Measurements from ENCODE around the gene ADAM17.
A peak's percentile ranks its signal among the peaks of the same experiment; 100 is the strongest.
"Not testable (repeated sequence)": the region's sequence is repeated elsewhere in the genome, so short reads cannot be mapped to it uniquely, and the experiment has no call there.

ADAM17 gene

DNA sequence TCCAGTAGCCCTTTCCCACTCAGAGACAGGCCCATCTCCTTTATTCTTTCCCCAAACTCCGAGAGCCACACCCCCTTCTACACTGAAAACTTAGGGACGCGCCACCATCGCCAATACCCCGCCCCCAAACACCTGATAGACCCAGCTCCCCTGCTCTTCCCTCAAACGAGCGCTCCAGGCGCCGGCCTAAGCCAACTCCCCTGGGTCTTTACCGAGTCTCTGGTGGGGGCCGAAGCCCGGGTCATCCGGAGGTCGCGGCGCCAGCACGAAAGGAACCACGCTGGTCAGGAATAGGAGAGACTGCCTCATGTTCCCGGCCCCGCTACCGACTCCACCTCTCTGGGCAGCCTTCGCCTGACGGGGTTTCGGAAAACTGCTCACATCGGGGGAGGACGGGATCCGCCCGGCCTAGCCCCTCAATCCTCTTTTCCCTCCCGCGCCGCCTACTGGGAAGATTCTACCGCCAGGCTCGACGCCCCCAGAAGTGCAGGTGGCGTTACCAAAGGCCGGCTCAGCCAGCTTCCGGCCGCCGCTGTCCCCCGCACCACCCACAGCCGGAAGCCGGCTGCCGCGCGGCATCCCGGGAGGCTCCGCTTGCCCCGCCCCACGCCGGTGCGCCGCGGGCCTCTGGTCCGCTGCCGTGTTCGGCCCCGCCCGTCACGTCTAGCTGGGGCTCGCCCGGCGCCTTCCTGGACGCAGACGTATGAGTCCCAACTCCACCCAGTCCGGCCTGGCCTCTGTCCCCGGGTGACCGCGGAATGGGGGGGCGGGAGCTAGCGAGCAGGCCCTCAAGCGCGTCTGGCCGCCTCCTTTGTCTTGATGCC is at the start of gene ADAM17:
Gene ADAM17 (minus strand): TSS at position 534 of the 824 bp plus-strand sequence. CDS start 225 bp downstream, at position 309.
- DNase-seq, result peak; percentile 87 to 90

DNA sequence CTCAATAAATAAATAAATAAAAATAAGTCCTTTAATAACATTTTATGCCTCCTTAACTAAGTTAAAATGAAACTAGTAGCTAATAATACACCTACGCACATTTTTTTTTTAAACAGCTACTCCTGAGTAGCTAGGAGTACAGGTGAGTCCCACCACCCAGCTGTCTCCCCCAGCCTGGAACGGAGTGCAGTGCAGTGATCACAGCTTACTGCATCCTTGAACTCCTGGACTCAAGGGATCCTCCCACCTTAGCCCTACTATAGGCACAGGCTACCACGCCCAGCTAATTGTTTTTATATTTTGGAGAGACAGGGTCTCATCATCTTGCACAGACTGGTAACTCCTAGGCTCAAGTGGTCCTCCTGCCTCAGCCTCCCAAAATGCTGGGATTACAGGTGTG is 46.8 kb upstream of the ADAM17 start:
- no peak for DNase-seq

DNA sequence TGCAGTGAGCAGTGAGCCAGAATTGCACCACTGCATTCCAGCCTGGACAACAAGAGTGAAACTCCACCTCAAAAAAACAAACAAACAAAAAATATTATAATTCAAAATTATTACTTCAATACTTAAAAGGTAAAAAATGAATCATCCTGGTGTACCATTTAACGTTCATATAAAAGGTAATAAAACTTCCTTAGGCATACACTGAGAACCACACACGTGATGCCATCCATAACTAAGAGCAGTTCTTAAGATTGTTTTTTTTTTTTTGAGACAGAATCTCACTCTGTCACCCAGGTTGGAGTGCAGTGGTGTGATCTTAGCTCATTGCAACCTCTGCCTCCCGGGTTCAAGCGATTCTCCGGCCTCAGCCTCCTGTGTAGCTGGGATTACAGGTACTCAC is 45.8 kb upstream of the ADAM17 start:
- DNase-seq, result no peak

DNA sequence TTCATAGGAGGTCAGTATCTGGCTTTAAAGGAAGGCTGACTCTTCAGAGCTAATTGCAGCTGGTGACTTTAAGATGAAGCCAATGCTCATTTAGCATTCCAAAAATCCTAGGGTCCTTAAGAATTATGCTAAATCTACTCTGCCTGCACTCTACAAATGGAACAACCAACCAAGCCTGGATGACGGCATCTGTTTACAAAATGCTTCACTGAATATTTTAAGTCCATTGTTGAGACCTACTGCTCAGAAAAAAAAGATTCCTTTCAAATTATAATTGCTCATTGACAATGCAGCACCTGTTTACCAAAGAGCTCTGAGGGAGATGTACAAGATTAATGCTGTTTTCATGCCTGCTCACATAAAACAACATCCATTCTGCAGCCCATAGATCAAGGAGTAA is 43.8 kb upstream of the ADAM17 start:
- no peak for DNase-seq

DNA sequence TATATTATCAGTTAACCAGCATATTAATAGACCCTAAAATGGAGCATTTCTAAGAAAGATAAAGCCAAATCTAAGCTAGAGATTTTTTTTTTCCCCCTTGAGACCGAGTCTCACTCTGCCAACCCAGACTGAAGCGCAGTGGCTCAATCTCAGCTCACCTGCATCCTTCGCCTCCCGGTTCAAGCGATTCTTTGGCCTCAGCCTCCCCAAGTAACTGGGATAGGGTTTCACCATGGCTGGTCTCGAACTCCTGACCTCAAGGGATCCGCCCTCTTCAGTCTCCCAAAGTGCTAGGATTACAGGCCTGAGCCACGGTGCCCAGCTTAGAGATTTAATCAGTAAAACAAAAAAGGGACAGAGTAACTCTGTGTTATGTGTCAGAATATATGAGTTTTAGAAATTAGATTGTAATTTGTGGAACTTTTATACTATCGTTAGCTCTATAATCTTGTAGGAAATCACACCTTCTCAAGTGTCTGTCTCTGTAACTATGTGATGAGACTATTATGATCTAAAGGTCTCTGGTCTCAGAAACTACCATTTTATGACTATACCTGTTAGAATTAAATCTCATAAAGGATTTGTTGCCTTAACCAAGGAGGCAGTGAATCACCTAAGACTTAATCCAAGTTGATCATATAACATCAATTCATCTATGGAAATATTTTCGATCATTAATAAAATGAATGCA is 41.1 kb upstream of the ADAM17 start:
- no peak for DNase-seq

DNA sequence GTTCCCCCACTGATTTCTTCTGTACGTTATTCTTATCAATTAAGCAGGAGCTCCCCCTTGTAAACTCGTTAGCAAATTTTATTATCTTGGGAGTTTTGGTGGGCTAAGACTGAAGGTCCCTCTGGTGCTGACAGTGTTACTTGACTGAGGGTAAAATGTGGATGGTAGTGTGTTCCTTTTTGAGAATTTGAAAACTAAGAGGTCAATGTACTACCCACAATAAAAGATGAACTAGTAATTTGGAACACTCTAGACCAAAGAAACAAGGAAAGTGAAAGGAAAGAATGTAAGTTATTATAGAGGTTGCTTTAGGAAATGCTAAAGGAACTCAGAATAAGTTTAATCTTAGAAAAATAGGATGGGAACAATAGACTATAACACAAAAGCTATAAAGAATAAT is 40.1 kb upstream of the ADAM17 start:
- no peak for DNase-seq

DNA sequence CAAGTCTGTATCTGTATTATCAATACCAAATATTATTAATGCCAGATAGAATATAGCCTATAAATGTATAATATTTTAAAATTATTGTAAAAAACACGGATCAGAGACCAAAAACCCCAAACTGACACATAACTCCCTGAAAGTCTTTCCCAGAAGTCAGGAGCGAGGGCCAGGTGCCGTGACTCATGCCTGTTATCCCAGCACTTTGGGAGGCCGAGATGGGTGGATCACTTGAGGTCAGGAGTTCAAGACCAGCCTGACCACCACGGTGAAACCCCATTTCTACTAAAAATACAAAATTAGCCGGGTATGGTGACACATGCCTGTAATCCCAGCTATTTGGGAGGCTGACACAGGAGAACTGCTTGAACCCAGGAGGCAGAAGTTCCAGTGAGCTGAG is 39.6 kb upstream of the ADAM17 start:
- DNase-seq, result not testable (repeated sequence)

DNA sequence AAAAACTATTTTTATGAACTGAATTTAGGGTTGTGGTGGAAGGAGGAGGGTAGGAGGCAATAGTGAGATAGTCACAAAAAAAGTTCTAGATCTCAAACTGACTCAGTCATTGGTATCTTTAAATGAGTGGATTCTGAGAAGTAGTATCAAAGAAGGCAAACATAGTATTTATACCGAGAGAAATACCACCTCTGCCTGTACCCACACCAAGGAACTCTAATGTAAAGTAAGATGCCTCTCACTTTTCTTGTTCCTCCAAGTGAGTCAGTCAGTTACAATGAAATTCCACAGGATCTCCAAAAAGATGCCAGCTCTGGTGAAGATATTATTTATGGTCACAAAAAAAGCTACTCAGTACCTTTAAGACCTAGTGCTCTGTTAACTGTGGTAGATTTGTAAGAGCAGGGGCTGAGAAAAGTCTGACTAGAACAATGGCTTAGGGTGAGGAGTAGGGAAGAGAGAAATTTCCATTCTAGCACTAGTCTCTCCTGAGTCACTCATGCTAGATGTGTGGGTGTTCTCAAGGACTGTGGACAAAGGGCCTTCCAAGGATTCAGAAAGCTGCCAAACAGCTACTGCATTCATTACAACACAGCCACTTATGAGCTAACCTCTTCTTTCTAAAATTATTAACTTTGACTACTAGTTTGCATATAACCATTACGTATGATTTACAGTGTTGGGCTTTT is 38.9 kb upstream of the ADAM17 start:
- DNase-seq, result no peak

DNA sequence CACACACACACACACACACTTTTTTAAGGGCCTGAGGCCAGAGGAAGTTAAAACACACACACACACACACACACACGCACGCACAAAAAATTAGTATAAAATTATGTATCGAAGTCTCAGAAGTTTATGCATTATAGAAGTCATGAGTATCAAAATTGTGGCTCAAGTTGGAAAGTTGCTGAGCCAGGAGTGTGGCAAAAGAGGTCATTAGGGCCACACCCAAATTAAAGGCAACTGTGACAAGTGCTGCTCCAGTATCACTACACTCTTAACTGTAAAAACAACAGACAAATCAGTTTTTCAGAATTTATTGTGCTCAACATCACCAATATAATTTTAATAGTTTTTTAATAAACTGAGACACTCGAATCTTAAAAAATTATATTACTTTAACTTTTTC is 38.3 kb upstream of the ADAM17 start:
- no peak for DNase-seq

DNA sequence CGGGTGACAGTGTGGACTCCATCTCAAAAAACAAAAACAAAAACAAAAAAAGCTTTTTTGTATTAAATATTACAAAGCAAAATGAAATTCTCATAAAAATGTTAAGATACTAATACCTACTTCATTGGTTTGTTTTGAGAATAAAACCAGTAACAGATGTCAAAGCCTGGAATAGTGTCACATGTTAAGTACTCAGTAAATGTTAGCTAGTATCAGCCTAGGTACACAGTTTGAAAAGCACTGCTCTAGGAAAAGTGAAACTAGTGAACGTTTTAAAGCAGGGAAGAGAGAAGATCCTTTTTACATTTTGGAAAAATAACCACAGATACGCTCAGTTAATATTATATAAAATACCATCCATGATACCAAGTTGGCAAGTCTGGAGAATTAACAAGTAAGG is 37.1 kb upstream of the ADAM17 start:
- DNase-seq, result no peak

DNA sequence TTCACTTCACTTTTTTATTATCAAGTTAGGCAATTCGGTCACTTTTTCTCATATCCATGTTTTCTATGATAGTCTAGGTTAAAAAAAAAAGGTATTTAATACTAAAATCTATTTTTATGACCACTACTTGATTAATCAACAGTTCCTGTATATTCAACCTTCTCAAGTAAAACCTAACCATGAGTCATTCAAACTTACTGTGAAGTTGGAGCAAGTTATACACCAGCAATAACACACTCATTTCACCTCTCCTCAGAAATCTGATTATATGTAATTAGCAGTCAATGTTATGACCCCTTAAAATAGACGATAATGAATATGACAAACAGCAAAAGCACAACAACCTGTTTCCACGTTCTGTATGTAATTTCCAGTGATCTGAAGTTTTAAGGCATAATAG is 35.0 kb upstream of the ADAM17 start:
- DNase-seq, result no peak

DNA sequence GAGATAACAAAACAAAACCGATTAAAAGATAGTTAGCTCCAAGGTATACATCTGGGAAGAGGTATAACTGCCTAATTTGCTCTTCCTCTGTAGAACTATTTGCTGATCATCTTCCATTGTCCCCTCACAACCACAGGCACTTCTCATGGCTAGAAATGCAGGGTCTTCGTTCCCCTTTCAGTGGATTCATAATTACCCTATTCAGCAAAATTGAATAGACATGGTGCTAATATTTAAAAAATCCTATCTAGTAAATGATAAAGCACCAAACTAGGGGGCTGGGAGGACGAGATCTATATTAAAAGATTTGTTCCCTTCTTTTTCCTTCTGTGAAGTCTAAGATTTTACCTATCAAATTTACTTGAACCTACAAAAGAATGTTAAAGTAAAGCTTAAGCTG is 30.8 kb upstream of the ADAM17 start:
- no peak for DNase-seq

DNA sequence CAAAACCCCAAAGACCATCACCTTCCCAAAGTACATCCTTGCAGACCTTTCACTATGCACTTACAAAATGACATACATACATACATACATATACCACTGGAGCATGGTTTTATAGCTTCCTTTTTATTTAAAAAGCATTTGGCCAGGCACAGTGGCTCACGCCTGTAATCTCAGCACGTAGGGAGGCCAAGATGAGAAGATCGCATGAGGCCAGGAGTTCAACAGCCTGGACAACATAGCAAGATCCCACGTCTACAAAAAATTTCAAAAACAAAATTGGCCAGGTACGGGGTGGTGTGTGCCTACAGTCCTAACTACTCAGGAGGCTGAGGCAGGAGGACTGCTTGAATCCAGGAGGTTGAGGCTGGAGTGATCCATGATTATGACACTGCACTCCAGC is 29.9 kb upstream of the ADAM17 start:
- DNase-seq, result no peak

DNA sequence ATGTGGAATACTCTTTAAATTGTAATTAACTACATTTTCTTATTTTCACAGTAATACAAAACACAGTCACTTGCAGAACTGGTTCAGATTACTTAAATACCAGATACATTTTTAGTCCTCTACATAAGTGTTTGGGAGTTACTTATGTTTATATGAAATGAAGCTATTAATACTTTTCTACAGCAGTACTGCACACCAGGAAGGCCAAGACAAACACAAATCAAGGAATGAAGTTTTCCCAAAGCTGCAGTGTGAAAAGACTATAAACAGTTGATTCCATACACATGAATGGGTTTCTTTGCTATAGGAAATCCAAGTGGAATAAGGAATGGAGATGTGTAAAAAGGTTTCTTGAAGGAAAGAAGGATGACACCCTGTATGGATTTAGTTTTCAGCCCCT is 29.3 kb upstream of the ADAM17 start:
- not testable (repeated sequence) for DNase-seq

DNA sequence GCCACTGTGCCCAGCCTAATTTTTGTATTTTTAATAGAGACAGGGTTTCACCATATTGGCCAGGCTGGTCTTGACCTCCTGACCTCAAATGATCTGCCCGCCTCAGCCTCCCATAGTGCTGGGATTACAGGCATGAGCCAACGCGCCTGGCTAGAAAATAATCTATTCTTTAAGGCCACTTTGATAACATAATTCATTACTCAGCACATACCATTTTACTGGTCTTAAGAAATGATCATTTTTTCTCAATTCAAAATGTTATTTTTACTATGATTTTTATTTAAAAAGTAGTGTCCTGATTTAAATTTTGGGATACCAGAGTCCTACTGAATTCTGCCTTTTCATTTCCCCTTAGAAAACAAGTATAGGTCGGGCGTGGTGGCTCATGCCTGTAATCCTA is 27.0 kb upstream of the ADAM17 start:
- no peak for DNase-seq

DNA sequence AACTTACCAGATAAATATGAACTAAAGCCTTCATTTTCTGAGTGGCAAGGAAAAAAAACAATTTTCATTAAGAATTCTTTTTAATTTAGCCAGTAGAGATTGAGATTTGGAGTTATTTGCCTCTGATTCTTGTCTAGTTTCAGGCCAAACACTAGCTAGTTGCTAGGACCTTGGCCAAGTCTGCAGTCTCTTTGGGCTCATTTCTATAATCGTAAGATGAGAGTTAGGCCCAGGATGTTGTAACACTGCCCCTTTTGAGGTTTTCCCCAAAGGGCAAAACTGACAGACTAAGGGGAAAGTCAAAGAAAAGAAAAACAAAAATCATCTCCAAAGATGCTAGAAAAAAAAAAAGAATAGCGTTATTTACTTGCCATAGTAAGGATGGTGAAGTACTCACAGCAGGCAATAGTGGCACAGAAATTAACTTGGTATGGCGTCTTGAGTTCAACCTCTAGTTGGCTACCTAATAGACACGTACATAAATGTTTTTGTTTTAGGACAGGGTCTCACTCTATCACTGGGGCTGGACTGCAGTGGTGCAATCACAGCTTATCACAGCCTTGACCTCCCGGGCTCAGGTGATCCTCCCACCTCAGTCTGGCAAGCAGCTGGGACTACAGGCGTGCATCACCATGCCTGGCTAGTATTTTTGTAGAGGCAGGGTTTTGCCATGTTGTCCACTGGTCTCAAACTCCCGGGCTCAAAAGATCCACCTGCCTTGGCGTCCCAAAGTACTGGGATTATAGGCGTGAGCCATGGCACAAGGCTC is 23.0 kb upstream of the ADAM17 start:
- DNase-seq, result no peak

DNA sequence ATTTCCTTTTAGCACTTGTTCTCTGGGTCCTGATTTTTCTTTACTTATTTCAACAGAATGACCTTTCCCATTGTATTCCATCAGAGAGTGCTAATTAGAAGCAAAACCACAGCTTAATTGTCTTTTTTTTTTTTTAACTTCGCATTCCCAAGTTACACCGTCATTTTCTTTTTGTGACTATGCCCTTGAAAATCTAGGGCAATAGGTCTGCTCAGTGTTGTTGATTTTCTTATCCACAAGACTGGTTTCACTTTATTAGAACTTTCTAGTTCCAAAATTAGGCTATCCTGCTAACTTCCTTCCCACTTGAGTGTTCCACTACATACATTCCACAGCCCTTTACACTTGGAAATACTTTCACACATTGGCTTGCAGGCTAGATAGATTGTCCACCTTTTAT is 18.7 kb upstream of the ADAM17 start:
- no peak for DNase-seq

DNA sequence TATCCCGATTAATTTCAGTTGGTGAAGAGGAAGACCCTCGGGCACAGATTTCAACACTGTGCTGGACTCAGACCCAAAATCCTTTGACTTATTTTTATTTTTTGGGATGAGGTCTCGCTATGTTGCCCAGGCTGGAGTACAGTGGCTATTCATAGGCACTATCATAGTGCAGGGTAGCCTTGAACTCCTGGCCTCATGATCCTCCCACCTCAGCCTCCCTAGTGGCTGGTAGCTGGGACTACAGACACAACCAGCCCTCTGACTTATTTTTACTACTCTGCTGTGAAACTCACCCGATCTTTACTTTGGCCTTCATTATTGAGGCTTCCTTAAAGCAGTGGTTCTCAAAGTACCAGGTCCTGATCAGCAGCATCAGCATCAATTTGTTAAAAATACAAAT is 18.2 kb upstream of the ADAM17 start:
- DNase-seq, result no peak

DNA sequence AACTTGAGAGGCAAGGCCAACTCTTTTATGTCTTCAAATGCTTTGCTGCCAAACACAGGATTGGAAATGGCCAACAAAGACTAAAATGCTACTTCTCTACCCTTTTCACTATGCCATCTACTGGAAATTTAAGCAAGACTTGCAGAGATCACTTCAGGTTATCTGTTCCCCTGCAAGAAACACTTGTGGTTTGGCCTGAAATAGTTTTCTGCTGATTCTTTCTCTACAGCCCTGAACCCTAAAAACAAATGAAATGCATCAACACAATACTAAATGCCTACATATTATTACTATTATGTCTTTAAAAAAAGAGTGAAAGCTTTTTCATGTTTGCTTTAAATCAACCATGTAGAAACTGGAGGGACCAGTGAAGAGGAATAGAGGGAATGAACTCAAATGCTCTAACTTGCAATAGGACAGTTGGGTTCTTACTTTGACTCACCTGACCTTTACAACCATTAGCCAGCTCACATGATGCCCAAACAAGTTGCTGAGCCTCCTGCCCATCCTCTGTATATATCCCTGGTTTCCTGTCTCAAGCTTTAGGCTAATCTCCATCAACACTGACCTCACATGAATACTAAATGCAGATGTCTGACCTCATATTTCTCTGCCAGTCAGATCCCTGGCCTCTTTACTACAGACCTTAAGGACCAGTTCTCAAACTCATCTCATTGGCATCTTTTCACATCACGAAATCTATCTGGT is 17.5 kb upstream of the ADAM17 start:
- no peak for DNase-seq

DNA sequence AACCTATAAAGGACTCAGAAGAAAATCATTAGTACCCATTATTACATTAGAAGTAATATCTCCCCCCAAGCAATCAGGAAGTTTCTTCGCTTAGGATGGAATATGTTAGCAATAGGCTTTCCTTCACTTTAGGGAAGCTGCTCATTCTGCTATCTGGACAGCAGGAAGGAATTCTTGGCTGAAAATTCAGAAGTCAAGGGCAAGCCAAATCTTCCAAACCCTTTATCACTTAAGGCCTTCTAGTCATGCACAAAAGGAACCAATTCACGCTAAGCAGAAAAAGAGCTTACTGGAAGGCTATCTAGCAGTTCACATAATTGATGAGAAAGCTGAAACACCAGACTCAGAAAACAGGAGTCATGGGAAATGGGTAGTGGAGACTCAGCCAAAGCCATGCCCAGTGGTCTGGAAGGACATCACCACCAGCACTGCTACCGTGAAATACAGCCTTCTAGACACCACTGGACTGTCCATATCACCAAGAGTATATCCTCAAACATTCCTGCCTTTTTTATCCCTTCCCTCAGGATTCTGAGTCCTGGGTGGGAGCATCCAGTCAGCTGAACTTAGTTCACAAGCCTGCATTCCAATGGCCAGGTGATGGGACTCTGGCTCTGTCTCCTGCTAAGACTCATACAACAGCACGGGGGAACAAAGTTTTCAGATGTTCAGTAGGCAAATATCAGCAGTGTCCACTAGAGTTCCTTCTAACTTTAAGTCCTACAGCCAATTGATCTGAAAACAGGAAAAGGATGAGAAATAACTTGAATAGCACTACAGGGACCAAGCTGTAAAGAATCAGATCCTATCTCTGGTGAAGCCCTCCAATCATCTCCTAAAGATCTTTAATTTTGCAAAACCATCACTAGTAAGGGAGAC is 14.8 kb upstream of the ADAM17 start:
- DNase-seq, result no peak

DNA sequence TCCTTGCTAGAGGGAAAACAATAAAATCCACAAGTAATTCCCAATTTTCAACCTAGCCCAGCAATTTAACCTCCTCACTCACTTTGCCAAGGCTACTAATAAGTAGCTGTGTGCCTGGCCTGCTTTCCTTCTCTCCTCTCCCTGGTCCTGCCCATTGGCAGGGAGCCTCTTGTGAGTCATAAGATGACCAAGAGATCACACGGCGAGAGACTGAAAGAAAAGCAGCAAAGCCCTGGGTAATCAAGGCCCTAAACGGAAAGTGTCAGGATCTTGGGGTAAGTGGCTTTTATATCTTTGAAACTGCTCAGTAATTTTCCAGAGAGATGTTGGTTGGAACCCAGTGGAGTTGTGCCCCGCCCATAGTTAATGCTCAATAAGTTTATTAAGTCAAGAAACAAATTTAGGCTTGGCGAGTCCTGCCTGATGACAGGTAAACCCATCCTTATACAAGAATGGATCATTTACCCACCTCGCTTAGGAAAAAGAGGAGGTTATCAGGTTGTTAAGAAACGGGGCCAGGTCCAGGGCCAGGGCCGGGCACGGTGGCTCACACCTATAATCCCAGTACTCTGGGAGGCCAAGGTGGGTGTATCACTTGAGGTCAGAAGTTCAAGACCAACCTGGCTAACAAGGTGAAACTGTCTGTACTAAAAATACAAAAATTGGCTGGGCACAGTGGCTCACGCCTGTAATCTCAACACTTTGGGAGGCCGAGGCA is 10.0 kb upstream of the ADAM17 start:
- DNase-seq, result no peak

All from activated CD4-positive, alpha-beta T cell treated with anti-CD3 and anti-CD28 coated beads, Interleukin-2, amount 50 U/mL, for 48 hours (primary cell).